Measurements from ENCODE around the gene SEL1L3. TPM values are rescaled to one million over a fixed set of nuclear protein-coding genes. Genes with fewer than 3 reads are reported as not detected.

SEL1L3 gene
- polyA plus RNA-seq, 1 of the 3 experiments (the other 2 are of a cell fraction) = 2.2 TPM

DNA sequence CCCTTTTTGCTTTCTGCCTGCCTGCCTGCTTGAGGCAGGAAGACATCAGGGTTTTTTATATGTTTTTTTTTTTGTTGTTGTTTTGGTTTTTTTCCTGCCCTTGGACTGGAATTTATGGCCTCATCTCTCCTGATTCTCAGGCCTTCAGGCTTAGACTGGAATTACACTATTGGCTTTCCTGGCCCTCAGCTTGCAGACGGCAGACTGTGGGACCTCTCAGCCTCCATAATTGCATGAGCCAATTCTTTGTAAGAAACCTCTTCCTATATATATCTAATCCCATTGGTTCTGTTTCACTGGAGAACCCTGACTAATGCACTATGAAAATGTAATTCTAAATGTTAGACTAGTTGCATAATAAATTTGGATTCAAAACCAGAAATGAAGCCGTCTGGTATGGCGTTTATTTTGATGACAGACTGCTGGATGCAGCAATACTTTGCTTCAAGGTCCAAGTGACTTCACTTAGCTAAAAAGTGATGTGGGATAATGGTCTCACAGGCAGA, 59.0 kb downstream of the SEL1L3 start:
- Histone ChIP-seq H3K4me2 (no peak overlapping the region), H3K79me2 (ENCODE audit: insufficient read depth) (no peaks in the 10 kb centered on the region), H2AFZ (ENCODE audit: low read depth) (no peak overlapping the region), H3K9ac (no peak overlapping the region), H3K9me2 (no peaks in the 10 kb centered on the region), H3K4me1 (ENCODE audit: control insufficient read depth in 1 of 2, insufficient read depth in 2 of 2, low read depth in 1 of 2, low read length in 1 of 2) (no peaks in the 10 kb centered on the region; a peak in 1 of 4 replicates), H3K36me3 (replicated peaks in 1 of 2; ENCODE audit: control insufficient read depth in 1 of 2, insufficient read depth in 2 of 2, low read length in 1 of 2) (no peaks in the 10 kb centered on the region), H3F3A (replicated peaks; ENCODE audit: insufficient read depth) (no peaks in the 10 kb centered on the region), H3K9me3 (no peaks in the 10 kb centered on the region), H4K20me1 (ENCODE audit: insufficient read depth) (no peaks in the 10 kb centered on the region), H3K27me3 (ENCODE audit: insufficient read depth) (no peaks in the 10 kb centered on the region), H3K27ac (ENCODE audit: low read depth in 2 of 2, low read length in 1 of 2) (no peak overlapping the region), H3K4me3 (ENCODE audit: low read depth in 2 of 2, low read length in 1 of 2) (no peak overlapping the region)
- POLR2A ChIA-PET = no interaction called here
- DNase-seq = no peak
- CTCF ChIA-PET = no interaction called here
- WGBS (ENCODE audit: low lambda C conversion rate) = 89% methylated on average over 3 of the region's 3 CpGs
- TF ChIP-seq, protein P1, sequence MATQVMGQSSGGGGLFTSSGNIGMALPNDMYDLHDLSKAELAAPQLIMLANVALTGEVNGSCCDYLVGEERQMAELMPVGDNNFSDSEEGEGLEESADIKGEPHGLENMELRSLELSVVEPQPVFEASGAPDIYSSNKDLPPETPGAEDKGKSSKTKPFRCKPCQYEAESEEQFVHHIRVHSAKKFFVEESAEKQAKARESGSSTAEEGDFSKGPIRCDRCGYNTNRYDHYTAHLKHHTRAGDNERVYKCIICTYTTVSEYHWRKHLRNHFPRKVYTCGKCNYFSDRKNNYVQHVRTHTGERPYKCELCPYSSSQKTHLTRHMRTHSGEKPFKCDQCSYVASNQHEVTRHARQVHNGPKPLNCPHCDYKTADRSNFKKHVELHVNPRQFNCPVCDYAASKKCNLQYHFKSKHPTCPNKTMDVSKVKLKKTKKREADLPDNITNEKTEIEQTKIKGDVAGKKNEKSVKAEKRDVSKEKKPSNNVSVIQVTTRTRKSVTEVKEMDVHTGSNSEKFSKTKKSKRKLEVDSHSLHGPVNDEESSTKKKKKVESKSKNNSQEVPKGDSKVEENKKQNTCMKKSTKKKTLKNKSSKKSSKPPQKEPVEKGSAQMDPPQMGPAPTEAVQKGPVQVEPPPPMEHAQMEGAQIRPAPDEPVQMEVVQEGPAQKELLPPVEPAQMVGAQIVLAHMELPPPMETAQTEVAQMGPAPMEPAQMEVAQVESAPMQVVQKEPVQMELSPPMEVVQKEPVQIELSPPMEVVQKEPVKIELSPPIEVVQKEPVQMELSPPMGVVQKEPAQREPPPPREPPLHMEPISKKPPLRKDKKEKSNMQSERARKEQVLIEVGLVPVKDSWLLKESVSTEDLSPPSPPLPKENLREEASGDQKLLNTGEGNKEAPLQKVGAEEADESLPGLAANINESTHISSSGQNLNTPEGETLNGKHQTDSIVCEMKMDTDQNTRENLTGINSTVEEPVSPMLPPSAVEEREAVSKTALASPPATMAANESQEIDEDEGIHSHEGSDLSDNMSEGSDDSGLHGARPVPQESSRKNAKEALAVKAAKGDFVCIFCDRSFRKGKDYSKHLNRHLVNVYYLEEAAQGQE (IDR thresholded peaks at IDR 0.05; ENCODE audit: low read depth, low read length) = no peak
- TF ChIP-seq SIN3A (IDR thresholded peaks at IDR 0.05; ENCODE audit: borderline replicate concordance, low read depth, low read length) (no peak), GATA2 (CRISPR knock-in tag; IDR thresholded peaks at IDR 0.05) (no peak), NRF1 (IDR thresholded peaks at IDR 0.05; ENCODE audit: low read depth, low read length) (no peak), JUND (IDR thresholded peaks at IDR 0.05) (no peak), EP300 (IDR thresholded peaks at IDR 0.05; ENCODE audit: borderline replicate concordance in 1 of 2, low read depth in 1 of 2, low read length in 1 of 2) (no peak), TEAD4 (IDR thresholded peaks at IDR 0.05; ENCODE audit: borderline replicate concordance, insufficient read depth) (no peak), RCOR1 (IDR thresholded peaks at IDR 0.05; ENCODE audit: low read length) (no peak), EZH2phosphoT487 (IDR thresholded peaks at IDR 0.05; ENCODE audit: borderline replicate concordance, low read depth) (no peak), RFX5 (IDR thresholded peaks at IDR 0.05; ENCODE audit: low read length) (no peak), POLR2AphosphoS5 (IDR thresholded peaks at IDR 0.05; ENCODE audit: low read depth, low read length) (no peak), YY1 (IDR thresholded peaks at IDR 0.05; ENCODE audit: low read depth) (no peak), MEF2A (IDR thresholded peaks at IDR 0.05; ENCODE audit: borderline replicate concordance, low read depth) (no peak)
- TF ChIP-seq, protein P2, sequence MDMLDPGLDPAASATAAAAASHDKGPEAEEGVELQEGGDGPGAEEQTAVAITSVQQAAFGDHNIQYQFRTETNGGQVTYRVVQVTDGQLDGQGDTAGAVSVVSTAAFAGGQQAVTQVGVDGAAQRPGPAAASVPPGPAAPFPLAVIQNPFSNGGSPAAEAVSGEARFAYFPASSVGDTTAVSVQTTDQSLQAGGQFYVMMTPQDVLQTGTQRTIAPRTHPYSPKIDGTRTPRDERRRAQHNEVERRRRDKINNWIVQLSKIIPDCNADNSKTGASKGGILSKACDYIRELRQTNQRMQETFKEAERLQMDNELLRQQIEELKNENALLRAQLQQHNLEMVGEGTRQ (IDR thresholded peaks at IDR 0.05; ENCODE audit: borderline replicate concordance, low read depth, low read length) = no peak
- TF ChIP-seq, protein P3, sequence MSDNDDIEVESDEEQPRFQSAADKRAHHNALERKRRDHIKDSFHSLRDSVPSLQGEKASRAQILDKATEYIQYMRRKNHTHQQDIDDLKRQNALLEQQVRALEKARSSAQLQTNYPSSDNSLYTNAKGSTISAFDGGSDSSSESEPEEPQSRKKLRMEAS (IDR thresholded peaks at IDR 0.05; ENCODE audit: low read depth) = no peak
- TF ChIP-seq, protein P4, sequence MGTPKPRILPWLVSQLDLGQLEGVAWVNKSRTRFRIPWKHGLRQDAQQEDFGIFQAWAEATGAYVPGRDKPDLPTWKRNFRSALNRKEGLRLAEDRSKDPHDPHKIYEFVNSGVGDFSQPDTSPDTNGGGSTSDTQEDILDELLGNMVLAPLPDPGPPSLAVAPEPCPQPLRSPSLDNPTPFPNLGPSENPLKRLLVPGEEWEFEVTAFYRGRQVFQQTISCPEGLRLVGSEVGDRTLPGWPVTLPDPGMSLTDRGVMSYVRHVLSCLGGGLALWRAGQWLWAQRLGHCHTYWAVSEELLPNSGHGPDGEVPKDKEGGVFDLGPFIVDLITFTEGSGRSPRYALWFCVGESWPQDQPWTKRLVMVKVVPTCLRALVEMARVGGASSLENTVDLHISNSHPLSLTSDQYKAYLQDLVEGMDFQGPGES (IDR thresholded peaks at IDR 0.05; ENCODE audit: low read depth, low read length) = no peak
- TF ChIP-seq, protein P5, sequence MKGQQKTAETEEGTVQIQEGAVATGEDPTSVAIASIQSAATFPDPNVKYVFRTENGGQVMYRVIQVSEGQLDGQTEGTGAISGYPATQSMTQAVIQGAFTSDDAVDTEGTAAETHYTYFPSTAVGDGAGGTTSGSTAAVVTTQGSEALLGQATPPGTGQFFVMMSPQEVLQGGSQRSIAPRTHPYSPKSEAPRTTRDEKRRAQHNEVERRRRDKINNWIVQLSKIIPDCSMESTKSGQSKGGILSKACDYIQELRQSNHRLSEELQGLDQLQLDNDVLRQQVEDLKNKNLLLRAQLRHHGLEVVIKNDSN (IDR thresholded peaks at IDR 0.05; ENCODE audit: borderline replicate concordance, low read depth) = no peak
- TF ChIP-seq, protein P6, sequence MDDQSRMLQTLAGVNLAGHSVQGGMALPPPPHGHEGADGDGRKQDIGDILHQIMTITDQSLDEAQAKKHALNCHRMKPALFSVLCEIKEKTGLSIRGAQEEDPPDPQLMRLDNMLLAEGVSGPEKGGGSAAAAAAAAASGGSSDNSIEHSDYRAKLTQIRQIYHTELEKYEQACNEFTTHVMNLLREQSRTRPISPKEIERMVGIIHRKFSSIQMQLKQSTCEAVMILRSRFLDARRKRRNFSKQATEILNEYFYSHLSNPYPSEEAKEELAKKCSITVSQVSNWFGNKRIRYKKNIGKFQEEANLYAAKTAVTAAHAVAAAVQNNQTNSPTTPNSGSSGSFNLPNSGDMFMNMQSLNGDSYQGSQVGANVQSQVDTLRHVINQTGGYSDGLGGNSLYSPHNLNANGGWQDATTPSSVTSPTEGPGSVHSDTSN (IDR thresholded peaks at IDR 0.05) = no peak
